Measurements from ENCODE around the gene C14orf93.

Gene C14orf93

GRCh38 chr14:23034498-23035302, 24.8 kb upstream of the C14orf93 start, which contains the start of gene PSMB5:
PSMB5 (minus strand) TSS chr14:23034900; CDS start chr14:23034881, 19 bp downstream.
- Mint-ChIP-seq H3K9me3 (no peaks in the 10 kb centered on the region), H3K4me3 (peak within 1 kb of the TSS; percentile 97), H3K36me3 (peaks cover 10% of the 10 kb centered on the region), H3K4me1 (peaks cover 12% of the 10 kb centered on the region), H3K27ac (peak within 1 kb of the TSS; percentile 97), H3K27me3 (no peaks in the 10 kb centered on the region)
- peak; percentile 92 for ATAC-seq (ENCODE audit: low read depth)
- DNase-seq (ENCODE audit: low spot score in 2 of 2) = peak; percentile 74 to 87

GRCh38 chr14:23033801-23034497, 24.0 kb upstream of the C14orf93 start:
- DNase-seq (ENCODE audit: low spot score in 2 of 2) (no peak), ATAC-seq (ENCODE audit: low read depth) (no peak)
- peak overlapping the region; percentile 97 for H3K27ac Mint-ChIP-seq
- H3K4me1 Mint-ChIP-seq = peaks cover 16% of the 10 kb centered on the region
- H3K4me3 Mint-ChIP-seq = peak overlapping the region; percentile 97
- peaks cover 14% of the 10 kb centered on the region for H3K36me3 Mint-ChIP-seq
- no peaks in the 10 kb centered on the region for H3K9me3 Mint-ChIP-seq
- no peaks in the 10 kb centered on the region for H3K27me3 Mint-ChIP-seq

- peaks cover 19% of the 10 kb centered on the region for H3K4me1 Mint-ChIP-seq
- no peaks in the 10 kb centered on the region for H3K9me3 Mint-ChIP-seq
- H3K27me3 Mint-ChIP-seq = no peaks in the 10 kb centered on the region
- peaks cover 17% of the 10 kb centered on the region for H3K36me3 Mint-ChIP-seq
- DNase-seq (ENCODE audit: low spot score in 2 of 2) (no peak), ATAC-seq (ENCODE audit: low read depth) (no peak)
- H3K27ac Mint-ChIP-seq = no peak overlapping the region
- H3K4me3 Mint-ChIP-seq = peak overlapping the region; percentile 63
Observed at GRCh38 chr14:23033251-23033727, 23.3 kb upstream of the C14orf93 start.

- H3K4me3 Mint-ChIP-seq = no peak overlapping the region
- H3K27me3 Mint-ChIP-seq = no peaks in the 10 kb centered on the region
- no peak for ATAC-seq (ENCODE audit: low read depth)
- peaks cover 22% of the 10 kb centered on the region for H3K36me3 Mint-ChIP-seq
- DNase-seq (ENCODE audit: low spot score in 2 of 2) = no peak
- H3K9me3 Mint-ChIP-seq = no peaks in the 10 kb centered on the region
- H3K4me1 Mint-ChIP-seq = peaks cover 21% of the 10 kb centered on the region
- H3K27ac Mint-ChIP-seq = no peak overlapping the region
Observed at GRCh38 chr14:23030936-23031335, 21.0 kb upstream of the C14orf93 start.

GRCh38 chr14:23028799-23029198, 18.9 kb upstream of the C14orf93 start:
- ATAC-seq (ENCODE audit: low read depth) (no peak), DNase-seq (ENCODE audit: low spot score in 2 of 2) (no peak)
- Mint-ChIP-seq H3K4me3 (no peak overlapping the region), H3K27ac (no peak overlapping the region), H3K4me1 (peaks cover 25% of the 10 kb centered on the region), H3K27me3 (no peaks in the 10 kb centered on the region), H3K9me3 (no peaks in the 10 kb centered on the region), H3K36me3 (peaks cover 34% of the 10 kb centered on the region)

GRCh38 chr14:23025151-23025814, 15.3 kb upstream of the C14orf93 start:
- H3K27ac Mint-ChIP-seq = no peak overlapping the region

GRCh38 chr14:23024612-23025075, 14.7 kb upstream of the C14orf93 start:
- ATAC-seq (ENCODE audit: low read depth) (no peak), DNase-seq (ENCODE audit: low spot score in 2 of 2) (no peak)
- peaks cover 17% of the 10 kb centered on the region for H3K4me1 Mint-ChIP-seq
- peaks cover 26% of the 10 kb centered on the region for H3K36me3 Mint-ChIP-seq
- no peak overlapping the region for H3K4me3 Mint-ChIP-seq
- no peak overlapping the region for H3K27ac Mint-ChIP-seq
- no peaks in the 10 kb centered on the region for H3K27me3 Mint-ChIP-seq
- H3K9me3 Mint-ChIP-seq = no peaks in the 10 kb centered on the region

More at GRCh38 chr14:23025151-23025814, 15.3 kb upstream of the C14orf93 start:
- H3K27me3 Mint-ChIP-seq = no peaks in the 10 kb centered on the region
- no peaks in the 10 kb centered on the region for H3K9me3 Mint-ChIP-seq
- ATAC-seq (ENCODE audit: low read depth) (no peak), DNase-seq (ENCODE audit: low spot score in 2 of 2) (no peak)
- H3K4me3 Mint-ChIP-seq = no peak overlapping the region
- peaks cover 17% of the 10 kb centered on the region for H3K4me1 Mint-ChIP-seq
- peaks cover 26% of the 10 kb centered on the region for H3K36me3 Mint-ChIP-seq

GRCh38 chr14:23023795-23024152, 13.8 kb upstream of the C14orf93 start:
- ATAC-seq (ENCODE audit: low read depth) (no peak), DNase-seq (ENCODE audit: low spot score in 2 of 2) (no peak)
- Mint-ChIP-seq H3K27me3 (no peaks in the 10 kb centered on the region), H3K36me3 (peaks cover 21% of the 10 kb centered on the region), H3K27ac (no peak overlapping the region), H3K9me3 (no peaks in the 10 kb centered on the region), H3K4me3 (no peak overlapping the region), H3K4me1 (peaks cover 11% of the 10 kb centered on the region)

GRCh38 chr14:23023022-23023794, 13.3 kb upstream of the C14orf93 start:
- H3K4me3 Mint-ChIP-seq = no peak overlapping the region
- ATAC-seq (ENCODE audit: low read depth) = no peak
- H3K36me3 Mint-ChIP-seq = peaks cover 19% of the 10 kb centered on the region
- H3K27ac Mint-ChIP-seq = peak overlapping the region; percentile 20
- H3K9me3 Mint-ChIP-seq = no peaks in the 10 kb centered on the region
- no peaks in the 10 kb centered on the region for H3K27me3 Mint-ChIP-seq
- peaks cover 10% of the 10 kb centered on the region for H3K4me1 Mint-ChIP-seq
- no peak for DNase-seq (ENCODE audit: low spot score in 2 of 2)

GRCh38 chr14:23021889-23022442, 12.0 kb upstream of the C14orf93 start:
- H3K27ac Mint-ChIP-seq = no peak overlapping the region
- H3K4me1 Mint-ChIP-seq = peaks cover 7% of the 10 kb centered on the region
- no peak for DNase-seq (ENCODE audit: low spot score in 2 of 2)
- peaks cover 18% of the 10 kb centered on the region for H3K36me3 Mint-ChIP-seq
- no peak overlapping the region for H3K4me3 Mint-ChIP-seq
- H3K9me3 Mint-ChIP-seq = no peaks in the 10 kb centered on the region
- no peaks in the 10 kb centered on the region for H3K27me3 Mint-ChIP-seq
- ATAC-seq (ENCODE audit: low read depth) = no peak

- H3K9me3 Mint-ChIP-seq = no peaks in the 10 kb centered on the region
- no peaks in the 10 kb centered on the region for H3K27me3 Mint-ChIP-seq
- DNase-seq (ENCODE audit: low spot score in 2 of 2) (no peak), ATAC-seq (ENCODE audit: low read depth) (no peak)
- H3K4me3 Mint-ChIP-seq = no peak overlapping the region
- H3K27ac Mint-ChIP-seq = no peak overlapping the region
- peaks cover 18% of the 10 kb centered on the region for H3K36me3 Mint-ChIP-seq
- peaks cover 7% of the 10 kb centered on the region for H3K4me1 Mint-ChIP-seq
Observed at GRCh38 chr14:23021434-23021833, 11.5 kb upstream of the C14orf93 start.

- no peaks in the 10 kb centered on the region for H3K27me3 Mint-ChIP-seq
- no peak for DNase-seq (ENCODE audit: low spot score in 2 of 2)
- no peak for ATAC-seq (ENCODE audit: low read depth)
- peaks cover 11% of the 10 kb centered on the region for H3K36me3 Mint-ChIP-seq
- H3K4me3 Mint-ChIP-seq = no peak overlapping the region
- H3K27ac Mint-ChIP-seq = no peak overlapping the region
- H3K4me1 Mint-ChIP-seq = peaks cover 5% of the 10 kb centered on the region
- no peaks in the 10 kb centered on the region for H3K9me3 Mint-ChIP-seq
Observed at GRCh38 chr14:23020143-23021128, 10.5 kb upstream of the C14orf93 start.
